Stomach (tissue), 9 donors: ENCODE measurements around the gene COL18A1. TPM values are rescaled to one million over a fixed set of nuclear protein-coding genes. Genes with fewer than 3 reads are reported as not detected.

Experiments
- DNase-seq, 2 donors: peaks; one replicate each; pipeline versions ENCODE4 v3.0.0 to v3.0.0-alpha.2; 2013 to 2019
- H3K27ac ChIP-seq, 5 donors: fragments of 200-600 bp in 4 of 5; sonication (generic) in 4 of 5; one replicate each; pipeline ENCODE4 v1.5.1; 2013 to 2019; ENCODE audit warnings: mild to moderate bottlenecking in 1 of 5, moderate library complexity in 1 of 5
- H3K27me3 ChIP-seq, 3 donors: fragments of 200-600 bp; sonication (generic); one replicate each; pipeline ENCODE4 v1.5.1; 2017 to 2019; ENCODE audit warnings: mixed run types in 1 of 3
- H3K36me3 ChIP-seq, 4 donors: fragments of 200-600 bp; sonication (generic); 1 replicate in 3 of 4; 2 replicates in 1 of 4; pipeline ENCODE4 v1.5.1; 2016 to 2019
- H3K4me1 ChIP-seq, 4 donors: fragments of 200-600 bp; sonication (generic); one replicate each; pipeline ENCODE4 v1.5.1; 2016 to 2019
- H3K4me3 ChIP-seq, 4 donors: fragments of 200-600 bp; sonication (generic) in 3 of 4; one replicate each; pipeline ENCODE4 v1.5.1; 2016 to 2019; ENCODE audit warnings: mild to moderate bottlenecking in 1 of 4
- H3K9me3 ChIP-seq, 4 donors: fragments of 200-600 bp; sonication (generic); one replicate each; pipeline ENCODE4 v1.5.1; 2016 to 2019
- EP300 ChIP-seq: sonication (generic); formaldehyde crosslinking; IDR thresholded peaks from one replicate; pipeline ENCODE4 v1.6.1; 2017; ENCODE audit warnings: antibody characterized with exemption
- POLR2A ChIP-seq, 4 donors: fragments of 450-650 bp; IDR thresholded peaks; one replicate each; pipeline ENCODE4 v1.6.1; 2016; ENCODE audit warnings: antibody characterized with exemption in 4 of 4, control low read depth in 2 of 4, mild to moderate bottlenecking in 1 of 4, moderate library complexity in 1 of 4
- POLR2AphosphoS5 ChIP-seq, 3 donors: sonication (generic); formaldehyde crosslinking; IDR thresholded peaks; one replicate each; pipeline ENCODE4 v1.6.1; 2016; ENCODE audit warnings: antibody characterized with exemption in 3 of 3
- WGBS, 5 donors: extraction: QIAGEN DNeasy Blood & Tissue Kit in 3 of 5; methylation state at CpG; one replicate each; pipeline versions ENCODE4 v1.1.5 to v1.1.7; 2013 to 2018; 5-methylcytosine and 5-hydroxymethylcytosine counted together
- intact Hi-C: fragments of 100-400 bp; cut with DNase I; formaldehyde crosslinking; loops from one replicate; pipeline ENCODE4 v1.15.1; 2023; ENCODE audit warnings: low total_unique reads
- polyA plus RNA-seq, 3 donors: library from polyadenylated mRNA; stranded (reverse); fragments of 200-250 nt; gene quantifications; one replicate each; pipeline ENCODE4 v1.2.3, GENCODE V29; 2013
- total RNA-seq, 5 donors: library from RNA; depleted of rRNA; stranded (reverse); fragments of >200 nt; gene quantifications; one replicate each; pipeline versions ENCODE4 v1.1.0 to v1.2.3, GENCODE V29; 2014 to 2016
- TF ChIP-seq, protein P1 (sequence below), 7 experiments: fragments of 450-650 bp in 4 of 7; fragments of 200-600 bp in 3 of 7; sonication (generic) in 3 of 7; IDR thresholded peaks; one replicate each; pipeline ENCODE4 v1.5.1; 2016 to 2019; ENCODE audit warnings: antibody characterized with exemption in 7 of 7, control low read depth in 2 of 7, mild to moderate bottlenecking in 1 of 7
- donor health status: healthy with polysubstance abuse.
- donor health status: Bipolar disorder and iron deficiency.
- donor health status: healthy.

The COL18A1 gene
- total and polyA plus RNA-seq, 8 donors, result 19.8 to 212 (median 34.6) TPM

DNA sequence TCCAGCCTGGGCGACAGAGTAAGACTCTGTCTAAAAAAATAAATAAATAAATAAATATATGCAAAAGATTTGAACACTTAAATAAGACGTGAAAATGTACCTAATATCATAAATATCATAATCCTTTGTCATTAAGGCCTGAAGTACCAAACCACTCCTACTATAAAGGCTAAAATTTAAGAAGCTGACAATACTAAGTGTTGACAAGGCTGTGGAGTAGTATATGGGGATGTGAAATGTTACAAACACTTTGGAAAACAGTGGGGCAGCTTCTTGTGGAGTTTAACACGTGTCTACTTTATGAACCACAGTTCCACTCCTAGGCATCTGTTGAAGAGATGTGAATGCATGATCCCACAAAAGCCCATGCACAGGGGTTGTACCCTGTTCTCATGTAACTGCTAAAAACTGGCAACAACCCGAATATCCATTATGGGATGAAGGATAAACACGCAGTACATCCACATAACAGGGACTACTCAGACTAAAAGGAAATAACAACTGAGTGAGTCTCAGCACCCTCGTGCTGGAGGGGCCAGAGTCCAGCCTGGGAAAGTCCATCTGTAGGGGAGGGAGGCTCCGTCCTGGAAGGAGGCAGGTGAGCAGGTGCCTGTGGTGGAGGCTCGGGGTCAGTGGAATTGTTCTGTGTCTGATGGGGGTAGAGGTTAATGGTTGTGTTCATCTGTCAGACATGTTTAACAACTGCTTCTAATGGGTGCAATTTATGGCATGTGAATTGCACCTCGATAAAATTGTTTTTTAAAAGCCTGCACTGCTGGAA is 143.9 kb downstream of the COL18A1 start:
- Histone ChIP-seq H3K4me3 (no peak overlapping the region), H3K9me3 (no peaks in the 10 kb centered on the region), H3K27me3 (peaks cover 0 to 11% (median 0%) of the 10 kb centered on the region in 3 donors), H3K27ac (no peak overlapping the region), H3K4me1 (peaks cover 0 to 28% (median 11%) of the 10 kb centered on the region in 4 donors), H3K36me3 (no peaks in the 10 kb centered on the region)
- intact Hi-C loops, result no loop called here
- 70 to 79% (median 71%) methylated on average over 9 of the region's 9 CpGs for WGBS, 5 donors
- peak in 1 of 2 donors; percentile 62 for DNase-seq
- TF ChIP-seq EP300 (no peak), POLR2AphosphoS5 (IDR thresholded peaks at IDR 0.05) (no peak), POLR2A (IDR thresholded peaks at IDR 0.05) (no peak)
- TF ChIP-seq, protein P1, sequence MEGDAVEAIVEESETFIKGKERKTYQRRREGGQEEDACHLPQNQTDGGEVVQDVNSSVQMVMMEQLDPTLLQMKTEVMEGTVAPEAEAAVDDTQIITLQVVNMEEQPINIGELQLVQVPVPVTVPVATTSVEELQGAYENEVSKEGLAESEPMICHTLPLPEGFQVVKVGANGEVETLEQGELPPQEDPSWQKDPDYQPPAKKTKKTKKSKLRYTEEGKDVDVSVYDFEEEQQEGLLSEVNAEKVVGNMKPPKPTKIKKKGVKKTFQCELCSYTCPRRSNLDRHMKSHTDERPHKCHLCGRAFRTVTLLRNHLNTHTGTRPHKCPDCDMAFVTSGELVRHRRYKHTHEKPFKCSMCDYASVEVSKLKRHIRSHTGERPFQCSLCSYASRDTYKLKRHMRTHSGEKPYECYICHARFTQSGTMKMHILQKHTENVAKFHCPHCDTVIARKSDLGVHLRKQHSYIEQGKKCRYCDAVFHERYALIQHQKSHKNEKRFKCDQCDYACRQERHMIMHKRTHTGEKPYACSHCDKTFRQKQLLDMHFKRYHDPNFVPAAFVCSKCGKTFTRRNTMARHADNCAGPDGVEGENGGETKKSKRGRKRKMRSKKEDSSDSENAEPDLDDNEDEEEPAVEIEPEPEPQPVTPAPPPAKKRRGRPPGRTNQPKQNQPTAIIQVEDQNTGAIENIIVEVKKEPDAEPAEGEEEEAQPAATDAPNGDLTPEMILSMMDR (IDR thresholded peaks at IDR 0.05), result no peak

DNA sequence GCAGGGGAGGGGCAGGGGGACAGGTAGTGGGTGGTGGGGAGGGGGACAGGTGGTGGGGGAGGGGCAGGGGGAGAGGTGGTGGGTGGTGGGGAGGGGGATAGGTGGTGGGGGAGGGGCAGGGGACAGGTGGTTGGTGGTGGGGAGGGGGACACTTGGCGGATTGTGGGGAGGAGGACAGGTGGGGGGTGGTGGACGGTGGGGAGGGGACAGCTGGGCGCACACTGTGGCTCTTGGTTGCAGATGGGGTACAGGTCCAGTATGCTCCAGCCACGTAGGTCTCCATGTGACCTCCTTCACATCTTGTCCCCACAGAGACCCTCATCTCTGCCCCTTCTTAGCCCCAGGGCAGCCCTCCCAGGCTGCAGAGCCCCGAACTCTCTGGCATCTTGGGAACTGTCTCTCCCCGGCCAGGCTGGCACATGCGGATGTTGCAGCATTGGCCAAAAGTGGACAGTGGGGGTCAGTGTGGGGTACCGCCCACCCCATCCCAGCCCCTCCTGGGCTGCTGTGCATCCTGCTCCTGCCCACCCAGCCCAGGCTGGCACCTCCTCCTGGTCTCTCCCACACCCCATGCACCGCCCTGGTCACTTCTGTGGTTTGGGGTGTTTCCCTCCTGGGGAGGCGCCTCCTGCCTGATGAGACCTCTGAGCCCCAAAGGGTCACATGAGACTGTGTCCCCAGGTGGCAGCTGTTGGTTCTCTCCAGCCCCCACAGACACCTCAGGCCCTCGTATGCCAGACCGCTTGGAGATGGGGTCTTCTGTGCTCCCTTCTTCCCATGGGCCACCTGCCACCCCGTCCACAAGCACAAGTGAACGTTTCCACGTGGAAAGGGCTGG is 144.9 kb downstream of the COL18A1 start:
- Histone ChIP-seq H3K36me3 (no peaks in the 10 kb centered on the region), H3K4me3 (no peak overlapping the region), H3K27me3 (peaks cover 0 to 11% (median 0%) of the 10 kb centered on the region in 3 donors), H3K4me1 (peaks cover 0 to 26% (median 12%) of the 10 kb centered on the region in 4 donors), H3K27ac (peak overlapping the region in 4 of 5 donors; percentile 26 to 84 (median 50)), H3K9me3 (no peaks in the 10 kb centered on the region)
- intact Hi-C loops, result no loop called here
- no peak for DNase-seq
- 71 to 78% (median 76%) methylated on average over 13 to 15 of the region's 15 CpGs for WGBS, 5 donors
- TF ChIP-seq, protein P1 (IDR thresholded peaks at IDR 0.05), result no peak
- TF ChIP-seq EP300 (no peak), POLR2AphosphoS5 (IDR thresholded peaks at IDR 0.05) (no peak), POLR2A (IDR thresholded peaks at IDR 0.05) (no peak)

DNA sequence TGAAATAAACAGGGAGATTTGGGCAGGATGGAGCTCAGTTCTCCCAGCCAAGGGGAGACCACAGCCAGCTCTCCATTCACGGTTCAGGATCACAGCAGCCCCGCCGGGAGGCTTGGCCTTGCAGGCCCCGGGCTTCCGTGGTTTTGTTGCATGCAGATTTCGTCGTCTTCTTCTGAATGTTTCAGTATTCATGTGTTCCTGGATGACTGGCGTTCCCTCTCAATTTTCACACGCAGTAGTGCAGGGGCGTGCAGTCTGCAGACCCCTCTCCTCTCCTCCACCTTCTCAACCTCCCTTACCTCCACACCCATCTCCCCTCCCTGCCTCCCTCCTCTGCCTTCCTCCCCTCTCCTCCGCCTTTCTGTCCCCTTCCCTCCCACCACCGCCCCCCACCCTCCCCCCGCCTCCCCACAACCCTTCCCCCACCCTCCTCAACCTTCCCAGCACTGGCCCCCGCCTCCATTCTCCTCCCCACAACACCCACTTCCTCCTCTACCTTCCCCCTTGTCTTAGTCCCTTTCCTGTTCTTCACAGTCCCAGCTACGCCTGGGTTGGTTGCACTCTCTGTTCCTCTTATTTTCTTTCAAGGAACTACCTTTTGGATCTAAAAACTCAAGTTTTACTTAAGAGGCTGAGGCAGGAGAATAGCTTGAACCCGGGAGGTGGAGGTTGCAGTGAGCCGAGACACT is 145.7 kb downstream of the COL18A1 start:
- peak overlapping the region in 4 of 5 donors; percentile 44 to 84 (median 62) for H3K27ac ChIP-seq
- WGBS, 5 donors, result 40 to 55% (median 46%) methylated on average over 15 to 17 of the region's 17 CpGs
- H3K27me3 ChIP-seq, result peaks cover 0 to 15% (median 0%) of the 10 kb centered on the region in 3 donors
- intact Hi-C loops, result no loop called here
- no peak for TF ChIP-seq POLR2AphosphoS5 (IDR thresholded peaks at IDR 0.05)
- TF ChIP-seq POLR2A (IDR thresholded peaks at IDR 0.05), result no peak
- TF ChIP-seq, protein P1 (IDR thresholded peaks at IDR 0.05), result no peak
- no peak for TF ChIP-seq EP300
- no peaks in the 10 kb centered on the region for H3K9me3 ChIP-seq
- DNase-seq, result no peak
- H3K36me3 ChIP-seq, result no peaks in the 10 kb centered on the region
- H3K4me1 ChIP-seq, result peaks cover 3 to 30% (median 17%) of the 10 kb centered on the region in 4 donors
- H3K4me3 ChIP-seq, result no peak overlapping the region

DNA sequence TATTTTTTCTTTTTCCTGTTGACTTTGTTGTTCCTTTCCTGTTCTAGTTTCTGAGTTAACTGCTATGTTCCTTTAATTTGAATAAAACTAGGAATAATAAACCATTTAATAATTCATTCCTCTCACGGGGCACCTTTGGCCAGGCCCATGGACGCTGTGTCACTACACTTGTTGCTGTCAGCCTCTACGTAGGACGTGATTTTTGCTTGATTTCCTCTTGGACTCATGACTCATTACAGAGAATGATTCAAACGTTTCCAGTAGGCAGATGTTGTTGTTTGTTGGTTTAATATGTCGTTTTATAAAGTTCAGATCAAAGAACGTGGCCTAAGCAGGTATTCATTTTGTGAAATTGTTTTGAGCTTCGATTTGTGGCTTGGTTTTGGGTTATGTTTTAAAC is 146.4 kb downstream of the COL18A1 start:
- Histone ChIP-seq H3K4me1 (peaks cover 6 to 36% (median 21%) of the 10 kb centered on the region in 4 donors), H3K27ac (peak overlapping the region in 4 of 5 donors; percentile 44 to 84 (median 62)), H3K36me3 (no peaks in the 10 kb centered on the region), H3K9me3 (no peaks in the 10 kb centered on the region), H3K27me3 (peaks cover 0 to 21% (median 0%) of the 10 kb centered on the region in 3 donors), H3K4me3 (no peak overlapping the region)
- peak in 1 of 2 donors; percentile 68 for DNase-seq
- intact Hi-C loops, result no loop called here
- TF ChIP-seq, protein P1 (IDR thresholded peaks at IDR 0.05), result no peak
- no peak for TF ChIP-seq POLR2AphosphoS5 (IDR thresholded peaks at IDR 0.05)
- no peak for TF ChIP-seq POLR2A (IDR thresholded peaks at IDR 0.05)
- no peak for TF ChIP-seq EP300
- WGBS, 5 donors, result 42 to 59% (median 49%) methylated on average over 8 of the region's 8 CpGs
